NOMO-1 (cell line): Measurements from ENCODE around the gene CER1.

Experiments
- DNase-seq, 2 experiments: peaks; one replicate each; lab custom pipeline; 2025; ENCODE audit not compliant: unreplicated experiment in 2 of 2; lab: John Stamatoyannopoulos, UW

Gene CER1

DNA sequence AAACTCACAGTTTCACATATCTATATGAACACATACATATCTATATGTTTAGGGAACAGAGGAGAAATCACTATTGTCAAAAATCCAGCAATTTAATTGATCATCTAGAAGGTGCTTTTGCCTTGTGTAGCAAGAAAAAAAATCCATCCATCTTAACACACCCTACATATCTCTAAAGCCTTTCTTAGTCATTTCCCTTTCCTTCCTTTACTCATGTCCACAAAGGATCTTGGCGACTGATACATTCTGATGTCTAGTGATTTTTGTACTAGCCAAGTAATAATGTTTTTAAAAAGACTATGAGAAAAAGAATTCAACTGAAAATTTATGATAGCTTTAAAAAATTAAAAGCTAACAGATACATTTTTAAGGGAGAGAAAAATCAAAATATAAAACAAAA lies 51.8 kb downstream of the CER1 start:
- no peak for DNase-seq
